Body of pancreas (tissue), 4 donors: Measurements from ENCODE around the gene SLCO3A1. TPM values are rescaled to one million over a fixed set of nuclear protein-coding genes. Genes with fewer than 3 reads are reported as not detected.

ENCODE experiments used
- ATAC-seq: fragments of 150-250 bp; one replicate; pipeline ENCODE4 v1.9.1; 2016
- DNase-seq, 4 donors: peaks; one replicate each; pipeline ENCODE4 v3.0.0-alpha.2; 2019
- H3K27ac ChIP-seq, 4 donors: fragments of 200-600 bp; sonication (generic); 1 replicate in 3 of 4; 2 replicates in 1 of 4; pipeline versions ENCODE4 v1.5.1 to v1.6.1; 2016 to 2019; ENCODE audit warnings: mild to moderate bottlenecking in 1 of 4, mixed read lengths in 1 of 4, moderate library complexity in 1 of 4
- H3K27me3 ChIP-seq, 2 donors: fragments of 200-600 bp; sonication (generic); one replicate each; pipeline ENCODE4 v1.6.0; 2016; ENCODE audit warnings: mild to moderate bottlenecking in 1 of 2
- H3K36me3 ChIP-seq, 2 donors: fragments of 200-600 bp; sonication (generic); replicated peaks in 1 of 2; 2 replicates each; pipeline ENCODE4 v1.5.1; 2016; ENCODE audit warnings: low read depth in 2 of 2; ENCODE audit not compliant: insufficient read depth in 1 of 2
- H3K4me1 ChIP-seq: fragments of 200-600 bp; sonication (generic); one replicate; pipeline ENCODE4 v1.6.0; 2016
- H3K4me3 ChIP-seq, 2 donors: fragments of 200-600 bp; sonication (generic); 1 replicate in 1 of 2; 2 replicates in 1 of 2; pipeline ENCODE4 v1.5.1; 2016 to 2019
- H3K9me3 ChIP-seq, 3 donors: fragments of 200-600 bp; sonication (generic); 1 replicate in 2 of 3; 2 replicates in 1 of 3; pipeline ENCODE4 v1.5.1; 2016
- CTCF ChIP-seq, 7 experiments: fragments of 450-650 bp in 4 of 7; fragments of 200-600 bp in 3 of 7; sonication (generic) in 3 of 7; IDR thresholded peaks; one replicate each; pipeline ENCODE4 v1.5.1; 2016 to 2019; ENCODE audit warnings: antibody characterized with exemption in 7 of 7
- POLR2A ChIP-seq, 3 donors: fragments of 450-650 bp; IDR thresholded peaks; one replicate each; pipeline ENCODE4 v1.6.1; 2016; ENCODE audit warnings: antibody characterized with exemption in 3 of 3, mild to moderate bottlenecking in 2 of 3
- WGBS, 2 donors: methylation state at CpG; one replicate each; pipeline ENCODE4 v1.1.5; 2017; 5-methylcytosine and 5-hydroxymethylcytosine counted together
- intact Hi-C: fragments of 100-400 bp; cut with DNase I; formaldehyde crosslinking; loops from one replicate; pipeline ENCODE4 v1.15.1; 2023
- total RNA-seq, 2 donors: library from RNA; depleted of rRNA; stranded (reverse); fragments of >200 nt; gene quantifications; one replicate each; pipeline ENCODE4 v1.1.0, GENCODE V29; 2016

The SLCO3A1 gene
- total RNA-seq, 2 donors from 2014 or later = 5.7 to 12.9 TPM

- no peak for DNase-seq
- no peak overlapping the region for H3K4me3 ChIP-seq
- no peak for ATAC-seq
- H3K27ac ChIP-seq = no peak overlapping the region
- intact Hi-C loops = no loop called here
- no peaks in the 10 kb centered on the region for H3K9me3 ChIP-seq
- no peaks in the 10 kb centered on the region for H3K27me3 ChIP-seq
- no peaks in the 10 kb centered on the region for H3K36me3 ChIP-seq
- WGBS, 2 donors = 77 to 81% methylated on average over 5 of the region's 5 CpGs
- H3K4me1 ChIP-seq = no peaks in the 10 kb centered on the region
- TF ChIP-seq POLR2A (IDR thresholded peaks at IDR 0.05) = no peak
- no peak for TF ChIP-seq CTCF (IDR thresholded peaks at IDR 0.05)
Measured at GRCh38 chr15:91894606-91895005, 41.1 kb downstream of the SLCO3A1 start.

- no peak overlapping the region for H3K27ac ChIP-seq
- intact Hi-C loops = no loop called here
- no peaks in the 10 kb centered on the region for H3K27me3 ChIP-seq
- TF ChIP-seq POLR2A (IDR thresholded peaks at IDR 0.05) (no peak), CTCF (IDR thresholded peaks at IDR 0.05) (no peak)
- no peaks in the 10 kb centered on the region for H3K4me1 ChIP-seq
- no peaks in the 10 kb centered on the region for H3K36me3 ChIP-seq
- no peaks in the 10 kb centered on the region for H3K9me3 ChIP-seq
- DNase-seq = no peak
- 80 to 81% methylated on average over 1 of the region's 1 CpG for WGBS, 2 donors
- no peak for ATAC-seq
- no peak overlapping the region for H3K4me3 ChIP-seq
Measured at GRCh38 chr15:91895051-91895450, 41.5 kb downstream of the SLCO3A1 start.

- ATAC-seq (no peak), DNase-seq (no peak)
- intact Hi-C loops = no loop called here
- no peaks in the 10 kb centered on the region for H3K27me3 ChIP-seq
- no peak for TF ChIP-seq CTCF (IDR thresholded peaks at IDR 0.05)
- no peak for TF ChIP-seq POLR2A (IDR thresholded peaks at IDR 0.05)
- H3K4me3 ChIP-seq = no peak overlapping the region
- peaks cover 0 to under 1% (median 0%) of the 10 kb centered on the region in 3 donors for H3K9me3 ChIP-seq
- 73 to 74% methylated on average over 5 of the region's 5 CpGs for WGBS, 2 donors
- H3K36me3 ChIP-seq = no peaks in the 10 kb centered on the region
- no peak overlapping the region for H3K27ac ChIP-seq
- H3K4me1 ChIP-seq = no peaks in the 10 kb centered on the region
Measured at GRCh38 chr15:91896341-91897055, 43.0 kb downstream of the SLCO3A1 start.

- no peak for TF ChIP-seq POLR2A (IDR thresholded peaks at IDR 0.05)
- no peak for TF ChIP-seq CTCF (IDR thresholded peaks at IDR 0.05)
- Histone ChIP-seq H3K4me3 (no peak overlapping the region), H3K9me3 (peaks cover 0 to 10% (median 0%) of the 10 kb centered on the region in 3 donors), H3K4me1 (no peaks in the 10 kb centered on the region), H3K36me3 (no peaks in the 10 kb centered on the region), H3K27ac (no peak overlapping the region), H3K27me3 (no peaks in the 10 kb centered on the region)
- intact Hi-C loops = no loop called here
- ATAC-seq = no peak
- DNase-seq = no peak
- WGBS, 2 donors = 62 to 73% methylated on average over 14 of the region's 14 CpGs
Measured at GRCh38 chr15:91897585-91898372, 44.3 kb downstream of the SLCO3A1 start.
